HG03280 (cell line): ENCODE data around the gene DHRS11.

ENCODE experiments used
- ATAC-seq: cut with Tn5 transposase; IDR thresholded peaks from one replicate; pipeline ENCODE4 v1.9.1; 2021; ENCODE audit warnings: mild to moderate bottlenecking, moderate library complexity; ENCODE audit not compliant: unreplicated experiment

DHRS11 gene

GRCh38 chr17:36612323-36612722 is 20.6 kb downstream of the DHRS11 start:
- ATAC-seq: no peak

- ATAC-seq: no peak
These were observed 21.5 kb downstream of the DHRS11 start for GRCh38 chr17:36613155-36613554.

- no peak for ATAC-seq
These were observed 22.4 kb downstream of the DHRS11 start for GRCh38 chr17:36614081-36614480.

- ATAC-seq: no peak
These were observed 23.3 kb downstream of the DHRS11 start for GRCh38 chr17:36614933-36615332.

- no peak for ATAC-seq
These were observed 24.7 kb downstream of the DHRS11 start for GRCh38 chr17:36616061-36617029.

- ATAC-seq: no peak
These were observed 26.1 kb downstream of the DHRS11 start for GRCh38 chr17:36617773-36618172.

GRCh38 chr17:36623281-36623680 is 31.6 kb downstream of the DHRS11 start:
- ATAC-seq: no peak

GRCh38 chr17:36625188-36625587 is 33.5 kb downstream of the DHRS11 start:
- no peak for ATAC-seq

- ATAC-seq: no peak
These were observed 35.4 kb downstream of the DHRS11 start for GRCh38 chr17:36627101-36627500.

- no peak for ATAC-seq
These were observed 36.9 kb downstream of the DHRS11 start for GRCh38 chr17:36628576-36628975.

GRCh38 chr17:36629252-36629847 is 37.7 kb downstream of the DHRS11 start:
- peak; percentile 57 for ATAC-seq

GRCh38 chr17:36629970-36630502 is 38.4 kb downstream of the DHRS11 start:
- no peak for ATAC-seq

GRCh38 chr17:36631022-36631421 is 39.3 kb downstream of the DHRS11 start:
- ATAC-seq: no peak

GRCh38 chr17:36632916-36633771 is 41.5 kb downstream of the DHRS11 start:
- ATAC-seq: no peak

GRCh38 chr17:36640346-36640745 is 48.7 kb downstream of the DHRS11 start:
- no peak for ATAC-seq

- ATAC-seq: no peak
These were observed 49.2 kb downstream of the DHRS11 start for GRCh38 chr17:36640836-36641235.

GRCh38 chr17:36641331-36641876 is 49.7 kb downstream of the DHRS11 start:
- ATAC-seq: no peak

- ATAC-seq: no peak
These were observed 50.5 kb downstream of the DHRS11 start for GRCh38 chr17:36641877-36642845.

- ATAC-seq: no peak
These were observed 51.5 kb downstream of the DHRS11 start for GRCh38 chr17:36643086-36643685.
